IPS-15b (cell line): Measurements from ENCODE around the gene PAX9.
A peak's percentile ranks its signal among the peaks of the same experiment; 100 is the strongest.

ENCODE experiments used
- H3K27me3 ChIP-seq: one replicate; pipeline ENCODE4 v1.6.1; 2013; ENCODE audit warnings: low read length; ENCODE audit not compliant: control insufficient read depth, insufficient read depth
- H3K36me3 ChIP-seq: one replicate; pipeline ENCODE4 v1.6.1; 2013; ENCODE audit warnings: low read length; ENCODE audit not compliant: control insufficient read depth, insufficient read depth
- H3K4me1 ChIP-seq: one replicate; pipeline ENCODE4 v1.6.1; 2013; ENCODE audit warnings: mild to moderate bottlenecking, low read length; ENCODE audit not compliant: control insufficient read depth, insufficient read depth
- H3K4me3 ChIP-seq: one replicate; pipeline ENCODE4 v1.5.1; 2013; ENCODE audit warnings: low read depth, low read length
- H3K9ac ChIP-seq: one replicate; pipeline ENCODE4 v1.6.1; 2013; ENCODE audit warnings: low read depth, mild to moderate bottlenecking, low read length
- H3K9me3 ChIP-seq: one replicate; pipeline ENCODE4 v1.6.1; 2013; ENCODE audit warnings: mild to moderate bottlenecking, low read length; ENCODE audit not compliant: control insufficient read depth, insufficient read depth

Gene PAX9

GRCh38 chr14:36661506-36662257 lies at the start of gene PAX9:
PAX9 (plus strand) TSS chr14:36661860; CDS start chr14:36662090, 230 bp downstream.
- Histone ChIP-seq H3K4me1 (peaks cover 2% of the 10 kb centered on the region), H3K9ac (no peak within 1 kb of the TSS), H3K27me3 (peaks cover 95% of the 10 kb centered on the region), H3K4me3 (peak within 1 kb of the TSS; percentile 60), H3K36me3 (no peaks in the 10 kb centered on the region), H3K9me3 (no peaks in the 10 kb centered on the region)

GRCh38 chr14:36617824-36618223 lies 43.8 kb upstream of the PAX9 start:
- Histone ChIP-seq H3K4me3 (no peak overlapping the region), H3K36me3 (no peaks in the 10 kb centered on the region), H3K27me3 (peaks cover 8% of the 10 kb centered on the region), H3K9ac (no peak overlapping the region), H3K4me1 (no peaks in the 10 kb centered on the region), H3K9me3 (no peaks in the 10 kb centered on the region)

GRCh38 chr14:36618641-36619040 lies 43.0 kb upstream of the PAX9 start:
- Histone ChIP-seq H3K9me3 (no peaks in the 10 kb centered on the region), H3K9ac (no peak overlapping the region), H3K27me3 (peaks cover 8% of the 10 kb centered on the region), H3K4me3 (no peak overlapping the region), H3K36me3 (no peaks in the 10 kb centered on the region), H3K4me1 (no peaks in the 10 kb centered on the region)

- H3K4me3 ChIP-seq, result no peak overlapping the region
- H3K9ac ChIP-seq, result no peak overlapping the region
- H3K9me3 ChIP-seq, result no peaks in the 10 kb centered on the region
- no peaks in the 10 kb centered on the region for H3K4me1 ChIP-seq
- peaks cover 10% of the 10 kb centered on the region for H3K27me3 ChIP-seq
- no peaks in the 10 kb centered on the region for H3K36me3 ChIP-seq
These were observed 42.5 kb upstream of the PAX9 start for GRCh38 chr14:36619131-36619530.

GRCh38 chr14:36619853-36620252 lies 41.8 kb upstream of the PAX9 start:
- H3K4me3 ChIP-seq, result no peak overlapping the region
- H3K4me1 ChIP-seq, result no peaks in the 10 kb centered on the region
- H3K9ac ChIP-seq, result no peak overlapping the region
- H3K9me3 ChIP-seq, result no peaks in the 10 kb centered on the region
- H3K27me3 ChIP-seq, result peaks cover 10% of the 10 kb centered on the region
- H3K36me3 ChIP-seq, result no peaks in the 10 kb centered on the region

- Histone ChIP-seq H3K4me1 (no peaks in the 10 kb centered on the region), H3K9me3 (no peaks in the 10 kb centered on the region), H3K27me3 (peaks cover 20% of the 10 kb centered on the region), H3K36me3 (no peaks in the 10 kb centered on the region), H3K4me3 (no peak overlapping the region), H3K9ac (no peak overlapping the region)
These were observed 36.6 kb upstream of the PAX9 start for GRCh38 chr14:36625014-36625413.

GRCh38 chr14:36625436-36625835 lies 36.2 kb upstream of the PAX9 start:
- Histone ChIP-seq H3K36me3 (no peaks in the 10 kb centered on the region), H3K9ac (no peak overlapping the region), H3K9me3 (no peaks in the 10 kb centered on the region), H3K4me3 (no peak overlapping the region), H3K4me1 (no peaks in the 10 kb centered on the region), H3K27me3 (peaks cover 20% of the 10 kb centered on the region)

- H3K9me3 ChIP-seq, result no peaks in the 10 kb centered on the region
- H3K9ac ChIP-seq, result no peak overlapping the region
- peaks cover 20% of the 10 kb centered on the region for H3K27me3 ChIP-seq
- H3K36me3 ChIP-seq, result no peaks in the 10 kb centered on the region
- no peak overlapping the region for H3K4me3 ChIP-seq
- no peaks in the 10 kb centered on the region for H3K4me1 ChIP-seq
These were observed 35.5 kb upstream of the PAX9 start for GRCh38 chr14:36626151-36626550.

- Histone ChIP-seq H3K27me3 (peaks cover 20% of the 10 kb centered on the region), H3K4me3 (no peak overlapping the region), H3K9me3 (no peaks in the 10 kb centered on the region), H3K4me1 (no peaks in the 10 kb centered on the region), H3K9ac (no peak overlapping the region), H3K36me3 (no peaks in the 10 kb centered on the region)
These were observed 33.7 kb upstream of the PAX9 start for GRCh38 chr14:36627981-36628380.

GRCh38 chr14:36633580-36633979 lies 28.1 kb upstream of the PAX9 start:
- Histone ChIP-seq H3K27me3 (peaks cover 16% of the 10 kb centered on the region), H3K4me3 (no peak overlapping the region), H3K4me1 (no peaks in the 10 kb centered on the region), H3K36me3 (no peaks in the 10 kb centered on the region), H3K9me3 (no peaks in the 10 kb centered on the region), H3K9ac (no peak overlapping the region)

GRCh38 chr14:36646664-36647416 lies 14.8 kb upstream of the PAX9 start:
- Histone ChIP-seq H3K36me3 (no peaks in the 10 kb centered on the region), H3K9ac (no peak overlapping the region), H3K27me3 (peaks cover 99% of the 10 kb centered on the region), H3K4me1 (no peaks in the 10 kb centered on the region), H3K9me3 (no peaks in the 10 kb centered on the region), H3K4me3 (peak overlapping the region; percentile 50)

- H3K9ac ChIP-seq, result no peak overlapping the region
These were observed 14.2 kb upstream of the PAX9 start for GRCh38 chr14:36647417-36647823.

More at GRCh38 chr14:36647417-36647823, 14.2 kb upstream of the PAX9 start:
- peak overlapping the region; percentile 50 for H3K4me3 ChIP-seq
- peaks cover 99% of the 10 kb centered on the region for H3K27me3 ChIP-seq
- no peaks in the 10 kb centered on the region for H3K4me1 ChIP-seq
- no peaks in the 10 kb centered on the region for H3K36me3 ChIP-seq
- H3K9me3 ChIP-seq, result no peaks in the 10 kb centered on the region
